ENCODE data around the gene ZSCAN20.

ZSCAN20 gene

GRCh38 chr1:33472269-33472980 is at the start of gene ZSCAN20:
Gene ZSCAN20, plus strand, starts transcription at chr1:33472645. Its CDS starts 6,644 bp downstream, at chr1:33479289.
- H3K36me3 Mint-ChIP-seq = no peaks in the 10 kb centered on the region
- H3K27me3 Mint-ChIP-seq = no peaks in the 10 kb centered on the region
- H3K9me3 Mint-ChIP-seq = no peaks in the 10 kb centered on the region
- peak within 1 kb of the TSS; percentile 89 for H3K27ac Mint-ChIP-seq
- peaks cover 28% of the 10 kb centered on the region for H3K4me1 Mint-ChIP-seq
- peak within 1 kb of the TSS; percentile 92 for H3K4me3 Mint-ChIP-seq

GRCh38 chr1:33424205-33424604 is 48.2 kb upstream of the ZSCAN20 start:
- Mint-ChIP-seq H3K27ac (no peak overlapping the region), H3K9me3 (no peaks in the 10 kb centered on the region), H3K4me1 (no peaks in the 10 kb centered on the region), H3K36me3 (peaks cover 5% of the 10 kb centered on the region), H3K27me3 (peaks cover 24% of the 10 kb centered on the region), H3K4me3 (no peak overlapping the region)

- no peaks in the 10 kb centered on the region for H3K9me3 Mint-ChIP-seq
- peaks cover 5% of the 10 kb centered on the region for H3K36me3 Mint-ChIP-seq
- no peaks in the 10 kb centered on the region for H3K4me1 Mint-ChIP-seq
- no peak overlapping the region for H3K4me3 Mint-ChIP-seq
- peaks cover 24% of the 10 kb centered on the region for H3K27me3 Mint-ChIP-seq
- no peak overlapping the region for H3K27ac Mint-ChIP-seq
Observed at GRCh38 chr1:33424610-33425009, 47.8 kb upstream of the ZSCAN20 start.

GRCh38 chr1:33425900-33426299 is 46.5 kb upstream of the ZSCAN20 start:
- H3K27ac Mint-ChIP-seq = no peak overlapping the region
- H3K36me3 Mint-ChIP-seq = peaks cover 5% of the 10 kb centered on the region
- H3K9me3 Mint-ChIP-seq = no peaks in the 10 kb centered on the region
- no peaks in the 10 kb centered on the region for H3K4me1 Mint-ChIP-seq
- peaks cover 23% of the 10 kb centered on the region for H3K27me3 Mint-ChIP-seq
- H3K4me3 Mint-ChIP-seq = no peak overlapping the region

GRCh38 chr1:33426916-33427315 is 45.5 kb upstream of the ZSCAN20 start:
- Mint-ChIP-seq H3K36me3 (peaks cover 5% of the 10 kb centered on the region), H3K9me3 (no peaks in the 10 kb centered on the region), H3K4me3 (no peak overlapping the region), H3K4me1 (peaks cover 4% of the 10 kb centered on the region), H3K27ac (no peak overlapping the region), H3K27me3 (peaks cover 17% of the 10 kb centered on the region)

GRCh38 chr1:33428661-33429060 is 43.8 kb upstream of the ZSCAN20 start:
- Mint-ChIP-seq H3K27me3 (peaks cover 11% of the 10 kb centered on the region), H3K4me1 (peaks cover 4% of the 10 kb centered on the region), H3K4me3 (no peak overlapping the region), H3K27ac (no peak overlapping the region), H3K36me3 (peaks cover 2% of the 10 kb centered on the region), H3K9me3 (no peaks in the 10 kb centered on the region)

- H3K36me3 Mint-ChIP-seq = peaks cover 2% of the 10 kb centered on the region
Observed at GRCh38 chr1:33429332-33429731, 43.1 kb upstream of the ZSCAN20 start.

GRCh38 chr1:33429856-33430691 is 42.4 kb upstream of the ZSCAN20 start:
- Mint-ChIP-seq H3K36me3 (peaks cover 2% of the 10 kb centered on the region), H3K4me1 (peaks cover 4% of the 10 kb centered on the region), H3K27ac (no peak overlapping the region), H3K27me3 (peaks cover 11% of the 10 kb centered on the region), H3K4me3 (no peak overlapping the region), H3K9me3 (no peaks in the 10 kb centered on the region)

More at GRCh38 chr1:33429332-33429731, 43.1 kb upstream of the ZSCAN20 start:
- Mint-ChIP-seq H3K27ac (no peak overlapping the region), H3K27me3 (peaks cover 11% of the 10 kb centered on the region), H3K4me3 (no peak overlapping the region), H3K9me3 (no peaks in the 10 kb centered on the region), H3K4me1 (peaks cover 4% of the 10 kb centered on the region)

- Mint-ChIP-seq H3K4me3 (peak within 1 kb of the TSS; percentile 72), H3K4me1 (peaks cover 4% of the 10 kb centered on the region), H3K27me3 (peaks cover 6% of the 10 kb centered on the region), H3K36me3 (no peaks in the 10 kb centered on the region), H3K27ac (peak within 1 kb of the TSS; percentile 48), H3K9me3 (no peaks in the 10 kb centered on the region)
Observed at GRCh38 chr1:33430692-33431593, 41.5 kb upstream of the ZSCAN20 start, which contains the start of gene PHC2. Gene PHC2, minus strand, starts transcription at chr1:33431095. Its CDS starts 55,556 bp downstream, at chr1:33375539.

- H3K4me1 Mint-ChIP-seq = peaks cover 4% of the 10 kb centered on the region
- no peaks in the 10 kb centered on the region for H3K9me3 Mint-ChIP-seq
- H3K27me3 Mint-ChIP-seq = peaks cover 1% of the 10 kb centered on the region
- H3K36me3 Mint-ChIP-seq = no peaks in the 10 kb centered on the region
- no peak overlapping the region for H3K4me3 Mint-ChIP-seq
- peak overlapping the region; percentile 65 for H3K27ac Mint-ChIP-seq
Observed at GRCh38 chr1:33433509-33434362, 38.7 kb upstream of the ZSCAN20 start.

- no peak overlapping the region for H3K4me3 Mint-ChIP-seq
- no peaks in the 10 kb centered on the region for H3K36me3 Mint-ChIP-seq
- no peak overlapping the region for H3K27ac Mint-ChIP-seq
- peaks cover 4% of the 10 kb centered on the region for H3K4me1 Mint-ChIP-seq
- H3K27me3 Mint-ChIP-seq = peaks cover 1% of the 10 kb centered on the region
- H3K9me3 Mint-ChIP-seq = no peaks in the 10 kb centered on the region
Observed at GRCh38 chr1:33434363-33434750, 38.1 kb upstream of the ZSCAN20 start.

GRCh38 chr1:33435096-33435820 is 37.2 kb upstream of the ZSCAN20 start:
- Mint-ChIP-seq H3K9me3 (no peaks in the 10 kb centered on the region), H3K27me3 (peaks cover 2% of the 10 kb centered on the region)

GRCh38 chr1:33436557-33437285 is 35.7 kb upstream of the ZSCAN20 start:
- H3K9me3 Mint-ChIP-seq = no peaks in the 10 kb centered on the region
- H3K27me3 Mint-ChIP-seq = peaks cover 8% of the 10 kb centered on the region
- H3K4me3 Mint-ChIP-seq = no peak overlapping the region
- no peaks in the 10 kb centered on the region for H3K36me3 Mint-ChIP-seq
- H3K27ac Mint-ChIP-seq = no peak overlapping the region
- no peaks in the 10 kb centered on the region for H3K4me1 Mint-ChIP-seq

More at GRCh38 chr1:33435096-33435820, 37.2 kb upstream of the ZSCAN20 start:
- Mint-ChIP-seq H3K4me1 (peaks cover 4% of the 10 kb centered on the region), H3K27ac (no peak overlapping the region), H3K4me3 (no peak overlapping the region), H3K36me3 (no peaks in the 10 kb centered on the region)

All from activated naive CD4-positive, alpha-beta T cell treated with anti-CD3 and anti-CD28 coated beads, Interleukin-2, amount 50 U/mL, for 24 hours (primary cell).